HFF-Myc (cell line): Measurements from ENCODE around the gene BCL6B.

Experiments used
- DNase-seq: peaks from one replicate; pipeline ENCODE4 v3.0.0-alpha.2; 2011; ENCODE audit warnings: low read depth; ENCODE audit errors: extremely low read depth
- H3K4me3 ChIP-seq: replicated peaks from 2 replicates; pipeline ENCODE4 v1.5.1; 2011; ENCODE audit warnings: low read depth, mild to moderate bottlenecking, control low read depth, low read length
- CTCF ChIP-seq: IDR thresholded peaks from 2 replicates; pipeline ENCODE4 v1.5.1; 2012; ENCODE audit warnings: mild to moderate bottlenecking, low read depth, low read length, control low read depth; ENCODE audit errors: missing control alignments

The BCL6B gene

GRCh38 chr17:6994666-6995256 is 28.1 kb upstream of the BCL6B start:
- no peak for DNase-seq
- no peak overlapping the region for H3K4me3 ChIP-seq
- no peak for TF ChIP-seq CTCF

GRCh38 chr17:6995500-6996255 is 27.2 kb upstream of the BCL6B start, which contains the start of gene ALOX12:
Gene ALOX12, plus strand, starts transcription at chr17:6996049. Its CDS starts 69 bp downstream, at chr17:6996118.
- H3K4me3 ChIP-seq, result 0 out of 2 replicates have a peak within 1 kb of the TSS, but pooled peaks have one; percentile 11
- no peak for DNase-seq
- TF ChIP-seq CTCF, result no peak

- DNase-seq, result no peak
- 0 out of 2 replicates have a peak overlapping the region, but pooled peaks have one; percentile 11 for H3K4me3 ChIP-seq
- no peak for TF ChIP-seq CTCF
These were observed 26.4 kb upstream of the BCL6B start for GRCh38 chr17:6996256-6997011.

GRCh38 chr17:6997171-6997570 is 25.7 kb upstream of the BCL6B start:
- no peak for TF ChIP-seq CTCF
- H3K4me3 ChIP-seq, result no peak overlapping the region
- DNase-seq, result no peak

- no peak overlapping the region for H3K4me3 ChIP-seq
- DNase-seq, result no peak
- TF ChIP-seq CTCF, result no peak
These were observed 23.9 kb upstream of the BCL6B start for GRCh38 chr17:6998855-6999508.

- peak; percentile 59 for TF ChIP-seq CTCF
- no peak overlapping the region for H3K4me3 ChIP-seq
- no peak for DNase-seq
These were observed 21.4 kb upstream of the BCL6B start for GRCh38 chr17:7001318-7001961.
